ENCODE data around the gene BBLN.

GRCh38 chr9:128115187-128116103 is 44.6 kb upstream of the BBLN start:
- TF ChIP-seq CTCF (IDR thresholded peaks at IDR 0.05), result no peak
- TF ChIP-seq POLR2AphosphoS5 (IDR thresholded peaks at IDR 0.05), result no peak

Measured in prostate gland (tissue), 2 donors.